Dendritic cell treated with granulocyte-macrophage colony-stimulating factor and Interleukin-4, amounts not matched to agents 40 ng/mL and 50 ng/mL, for 4 days (primary cell): ENCODE data around the gene MYZAP.

Experiments
- H3K27ac Mint-ChIP-seq: one replicate; pipeline ENCODE4 v1.8.0; 2022; ENCODE audit warnings: mild to moderate bottlenecking, mixed read lengths
- H3K27me3 Mint-ChIP-seq: one replicate; pipeline ENCODE4 v1.8.0; 2022; ENCODE audit warnings: mild to moderate bottlenecking, mixed read lengths
- H3K36me3 Mint-ChIP-seq: one replicate; pipeline ENCODE4 v1.8.0; 2022; ENCODE audit warnings: low read depth, mixed read lengths
- H3K4me1 Mint-ChIP-seq: one replicate; pipeline ENCODE4 v1.8.0; 2022; ENCODE audit warnings: low read depth, mixed read lengths
- H3K4me3 Mint-ChIP-seq: one replicate; pipeline ENCODE4 v1.8.0; 2022; ENCODE audit warnings: mild to moderate bottlenecking, moderate library complexity, mixed read lengths
- H3K9me3 Mint-ChIP-seq: one replicate; pipeline ENCODE4 v1.8.0; 2022; ENCODE audit warnings: mixed read lengths
- intact Hi-C: fragments of 100-400 bp; cut with micrococcal nuclease; formaldehyde crosslinking; loops from one replicate; pipeline ENCODE4 v1.15.0; 2022

The MYZAP gene

DNA sequence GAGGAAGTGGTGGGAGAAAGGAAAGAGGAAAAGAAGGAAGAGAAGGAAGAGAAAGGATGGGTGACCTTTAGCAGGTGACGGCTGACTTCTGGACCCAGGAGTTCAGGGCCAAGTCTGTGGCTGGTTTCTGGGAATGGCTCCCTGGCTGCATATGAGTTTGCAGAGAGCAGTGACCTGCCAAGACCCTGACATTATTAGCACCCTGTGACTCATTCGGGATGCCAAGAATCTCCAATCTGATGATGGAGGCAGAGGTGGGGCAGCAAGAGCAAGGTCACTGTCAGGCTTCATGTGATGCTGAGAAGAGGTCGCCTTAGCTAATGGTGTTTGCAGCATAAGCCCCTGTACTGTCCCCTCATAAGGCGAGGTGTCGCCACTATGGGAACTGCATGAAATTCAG is 42.6 kb downstream of the MYZAP start:
- Mint-ChIP-seq H3K9me3 (no peaks in the 10 kb centered on the region), H3K4me1 (no peaks in the 10 kb centered on the region), H3K27ac (no peak overlapping the region), H3K27me3 (no peaks in the 10 kb centered on the region), H3K36me3 (peaks cover 96% of the 10 kb centered on the region), H3K4me3 (no peak overlapping the region)
- intact Hi-C loops, result no loop called here

DNA sequence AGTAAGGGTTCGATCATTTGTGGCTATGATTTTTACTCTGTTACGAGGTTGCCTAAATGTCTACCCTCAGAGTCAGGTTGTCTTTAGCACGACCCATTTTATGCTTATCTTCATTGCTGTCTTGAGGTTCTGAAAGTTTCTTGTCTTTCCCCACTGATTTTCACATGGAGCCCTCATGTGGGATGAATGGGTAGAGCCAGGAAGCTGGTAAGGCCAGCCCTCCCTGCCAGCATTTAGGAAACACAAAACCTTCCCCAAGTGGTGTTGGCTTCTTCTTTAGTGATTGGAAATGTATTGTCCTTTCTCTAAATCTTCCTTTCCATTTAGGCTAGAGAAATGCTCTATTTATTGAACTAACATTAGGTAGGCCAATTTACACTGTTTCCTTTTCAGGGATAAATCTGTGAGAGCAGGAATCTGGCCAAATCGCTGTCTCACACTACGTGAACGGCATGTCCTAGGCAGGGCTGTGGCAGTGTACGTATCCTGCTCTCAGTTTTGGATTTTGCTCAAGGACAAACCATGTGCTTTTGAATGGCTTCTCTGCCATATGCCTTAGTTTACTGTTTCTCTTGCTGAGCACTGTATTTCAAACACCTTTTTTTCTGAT is 43.7 kb downstream of the MYZAP start:
- intact Hi-C loops, result loop anchor here (5.0 kb wide), 1 partner anchor 78 kb away; no protein-coding TSS in a partner anchor
- Mint-ChIP-seq H3K27ac (no peak overlapping the region), H3K27me3 (peaks cover 2% of the 10 kb centered on the region), H3K9me3 (no peaks in the 10 kb centered on the region), H3K36me3 (peaks cover 97% of the 10 kb centered on the region), H3K4me3 (no peak overlapping the region), H3K4me1 (no peaks in the 10 kb centered on the region)

DNA sequence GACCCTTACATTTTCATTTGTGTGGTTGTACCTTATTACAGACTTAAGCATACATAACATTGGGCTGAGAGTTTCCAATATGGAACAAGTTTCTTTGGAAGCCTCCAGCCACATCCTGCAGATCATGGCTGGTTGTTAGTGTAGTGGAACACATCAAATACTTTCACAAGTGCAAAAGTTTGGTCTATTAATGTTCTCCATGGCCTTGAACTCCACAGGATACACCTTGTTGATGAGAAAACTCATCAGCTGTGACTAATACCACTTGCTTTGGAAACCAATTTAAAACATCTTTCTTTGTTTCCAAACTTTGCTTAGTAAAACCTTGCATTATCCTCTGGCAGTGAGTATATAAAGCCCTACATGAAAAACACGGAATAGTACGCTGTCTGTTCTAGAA is 46.1 kb downstream of the MYZAP start:
- intact Hi-C loops, result loop anchor here (5.0 kb wide), 1 partner anchor 81 kb away; no protein-coding TSS in a partner anchor
- H3K4me1 Mint-ChIP-seq, result no peaks in the 10 kb centered on the region
- peaks cover 91% of the 10 kb centered on the region for H3K36me3 Mint-ChIP-seq
- peaks cover 2% of the 10 kb centered on the region for H3K27me3 Mint-ChIP-seq
- no peak overlapping the region for H3K27ac Mint-ChIP-seq
- H3K9me3 Mint-ChIP-seq, result no peaks in the 10 kb centered on the region
- H3K4me3 Mint-ChIP-seq, result no peak overlapping the region

GRCh38 chr15:57639306-57639705 is 47.6 kb downstream of the MYZAP start:
- Mint-ChIP-seq H3K4me1 (no peaks in the 10 kb centered on the region), H3K27me3 (peaks cover 2% of the 10 kb centered on the region), H3K4me3 (no peak overlapping the region), H3K9me3 (no peaks in the 10 kb centered on the region), H3K27ac (no peak overlapping the region), H3K36me3 (peaks cover 83% of the 10 kb centered on the region)
- intact Hi-C loops, result loop anchor here (5.0 kb wide), 1 partner anchor 82 kb away; no protein-coding TSS in a partner anchor

GRCh38 chr15:57640930-57641682 is 49.4 kb downstream of the MYZAP start:
- Mint-ChIP-seq H3K4me1 (peaks cover 3% of the 10 kb centered on the region), H3K9me3 (no peaks in the 10 kb centered on the region), H3K4me3 (no peak overlapping the region), H3K27me3 (peaks cover 2% of the 10 kb centered on the region), H3K36me3 (peaks cover 76% of the 10 kb centered on the region), H3K27ac (no peak overlapping the region)
- intact Hi-C loops, result no loop called here

DNA sequence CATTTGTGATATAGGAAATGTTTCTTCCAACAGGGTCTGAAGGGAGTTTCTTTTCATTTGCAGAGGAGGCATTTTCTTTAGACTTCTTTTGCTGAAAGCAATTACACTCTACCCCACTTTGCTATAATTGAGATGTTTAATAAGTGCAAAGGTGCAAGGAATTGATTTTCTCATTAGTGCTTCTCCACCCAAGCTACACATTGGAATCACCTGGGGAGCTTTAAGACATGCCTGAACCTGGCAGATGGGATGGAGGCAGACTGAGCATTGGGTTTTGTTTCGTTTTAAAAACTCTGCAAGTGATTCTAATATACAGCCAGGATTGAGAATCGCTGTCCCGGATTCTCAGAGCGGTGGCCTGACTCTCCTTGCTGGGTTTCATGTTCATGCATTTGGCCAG is 52.1 kb downstream of the MYZAP start:
- intact Hi-C loops, result no loop called here
- H3K36me3 Mint-ChIP-seq, result peaks cover 71% of the 10 kb centered on the region
- H3K27me3 Mint-ChIP-seq, result peaks cover 2% of the 10 kb centered on the region
- no peaks in the 10 kb centered on the region for H3K9me3 Mint-ChIP-seq
- H3K4me1 Mint-ChIP-seq, result peaks cover 8% of the 10 kb centered on the region
- no peak overlapping the region for H3K27ac Mint-ChIP-seq
- H3K4me3 Mint-ChIP-seq, result no peak overlapping the region

- Mint-ChIP-seq H3K27me3 (no peaks in the 10 kb centered on the region), H3K9me3 (no peaks in the 10 kb centered on the region), H3K4me3 (no peak overlapping the region), H3K27ac (no peak overlapping the region), H3K4me1 (peaks cover 8% of the 10 kb centered on the region), H3K36me3 (peaks cover 65% of the 10 kb centered on the region)
- intact Hi-C loops, result no loop called here
Measured at GRCh38 chr15:57646087-57646486, 54.4 kb downstream of the MYZAP start.

- no peaks in the 10 kb centered on the region for H3K27me3 Mint-ChIP-seq
- H3K36me3 Mint-ChIP-seq, result peaks cover 53% of the 10 kb centered on the region
- intact Hi-C loops, result no loop called here
- H3K9me3 Mint-ChIP-seq, result no peaks in the 10 kb centered on the region
- H3K4me1 Mint-ChIP-seq, result peaks cover 8% of the 10 kb centered on the region
- no peak overlapping the region for H3K4me3 Mint-ChIP-seq
- H3K27ac Mint-ChIP-seq, result no peak overlapping the region
Measured at GRCh38 chr15:57647071-57647790, 55.5 kb downstream of the MYZAP start.

DNA sequence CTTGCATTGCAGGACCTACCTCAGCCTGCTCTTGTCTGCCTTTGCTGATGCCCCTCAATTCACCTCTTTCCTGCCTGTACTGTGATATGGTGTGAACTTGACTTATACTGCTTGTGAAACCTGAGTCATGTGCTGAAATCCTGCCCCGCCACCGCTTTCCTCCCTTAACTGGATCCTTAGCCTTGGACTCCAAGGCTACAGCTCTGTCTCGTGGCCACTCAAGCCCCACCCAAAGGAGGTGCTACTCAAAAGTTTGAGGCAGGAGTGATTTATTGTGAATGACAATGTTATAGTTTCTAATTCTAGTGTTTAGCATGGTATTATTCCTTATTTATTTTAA is 56.1 kb downstream of the MYZAP start:
- Mint-ChIP-seq H3K4me1 (peaks cover 8% of the 10 kb centered on the region), H3K27ac (no peak overlapping the region), H3K27me3 (no peaks in the 10 kb centered on the region), H3K36me3 (peaks cover 53% of the 10 kb centered on the region), H3K9me3 (no peaks in the 10 kb centered on the region), H3K4me3 (no peak overlapping the region)
- intact Hi-C loops, result no loop called here

GRCh38 chr15:57649138-57649537 is 57.4 kb downstream of the MYZAP start:
- H3K27me3 Mint-ChIP-seq, result no peaks in the 10 kb centered on the region
- peaks cover 48% of the 10 kb centered on the region for H3K36me3 Mint-ChIP-seq
- H3K4me3 Mint-ChIP-seq, result no peak overlapping the region

GRCh38 chr15:57651445-57651844 is 59.7 kb downstream of the MYZAP start:
- H3K27ac Mint-ChIP-seq, result no peak overlapping the region
- no peak overlapping the region for H3K4me3 Mint-ChIP-seq
- intact Hi-C loops, result loop anchor here (10.0 kb wide), 1 partner anchor 63 kb away; no protein-coding TSS in a partner anchor
- peaks cover 1% of the 10 kb centered on the region for H3K4me1 Mint-ChIP-seq
- H3K27me3 Mint-ChIP-seq, result no peaks in the 10 kb centered on the region
- H3K36me3 Mint-ChIP-seq, result peaks cover 32% of the 10 kb centered on the region
- H3K9me3 Mint-ChIP-seq, result no peaks in the 10 kb centered on the region

More at GRCh38 chr15:57649138-57649537, 57.4 kb downstream of the MYZAP start:
- intact Hi-C loops, result no loop called here
- Mint-ChIP-seq H3K27ac (no peak overlapping the region), H3K9me3 (no peaks in the 10 kb centered on the region), H3K4me1 (peaks cover 8% of the 10 kb centered on the region)

DNA sequence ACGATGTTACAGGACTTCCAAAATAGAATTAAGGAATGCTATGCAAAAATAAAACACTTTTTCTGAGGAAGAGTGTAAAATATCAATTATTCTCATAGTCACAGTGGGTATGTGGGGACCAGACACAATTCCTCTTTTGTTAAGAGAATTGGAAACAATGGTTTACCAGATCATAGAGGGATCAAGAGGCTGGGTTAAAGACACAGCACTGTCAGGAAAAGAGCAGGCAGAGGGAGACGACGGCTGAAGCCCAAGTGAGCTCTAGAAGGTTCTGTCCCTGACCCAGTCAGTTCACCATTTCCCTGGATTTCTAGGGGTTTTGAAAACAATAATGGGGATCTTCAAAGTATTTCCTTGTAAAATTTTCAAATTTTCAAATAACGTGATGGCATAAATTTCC is 60.8 kb downstream of the MYZAP start:
- Mint-ChIP-seq H3K36me3 (peaks cover 21% of the 10 kb centered on the region), H3K27ac (no peak overlapping the region), H3K4me3 (no peak overlapping the region), H3K9me3 (no peaks in the 10 kb centered on the region), H3K27me3 (no peaks in the 10 kb centered on the region), H3K4me1 (no peaks in the 10 kb centered on the region)
- intact Hi-C loops, result loop anchor here (10.0 kb wide), 1 partner anchor 62 kb away; no protein-coding TSS in a partner anchor

- Mint-ChIP-seq H3K27ac (no peak overlapping the region), H3K27me3 (peaks cover 2% of the 10 kb centered on the region), H3K4me3 (no peak overlapping the region), H3K9me3 (no peaks in the 10 kb centered on the region), H3K36me3 (peaks cover 15% of the 10 kb centered on the region), H3K4me1 (no peaks in the 10 kb centered on the region)
- intact Hi-C loops, result loop anchor here (10.0 kb wide), 1 partner anchor 60 kb away; no protein-coding TSS in a partner anchor
Measured at GRCh38 chr15:57654153-57654852, 62.6 kb downstream of the MYZAP start.
